SH-SY5Y (cell line): ENCODE data around the gene CREBBP.

Experiments
- GATA2 ChIP-seq: IDR thresholded peaks from 2 replicates; pipeline ENCODE4 v1.6.1; 2011; ENCODE audit warnings: mild to moderate bottlenecking, low read depth, low read length
- GATA3 ChIP-seq: IDR thresholded peaks from 2 replicates; pipeline ENCODE4 v1.6.1; 2011; ENCODE audit warnings: low read depth, mild to moderate bottlenecking, low read length, moderate library complexity

- TF ChIP-seq GATA3 (no peak), GATA2 (no peak)
Observed at GRCh38 chr16:3761375-3762106, 119.0 kb downstream of the CREBBP start.
